ENCODE results near the gene ANTXRL. TPM values are rescaled to one million over a fixed set of nuclear protein-coding genes. Genes with fewer than 3 reads are reported as not detected.
"Not testable (repeated sequence)": the region's sequence is repeated elsewhere in the genome, so short reads cannot be mapped to it uniquely, and the experiment has no call there.

Gene ANTXRL
- total RNA-seq, 2 experiments from 2014 or later: not detected

DNA sequence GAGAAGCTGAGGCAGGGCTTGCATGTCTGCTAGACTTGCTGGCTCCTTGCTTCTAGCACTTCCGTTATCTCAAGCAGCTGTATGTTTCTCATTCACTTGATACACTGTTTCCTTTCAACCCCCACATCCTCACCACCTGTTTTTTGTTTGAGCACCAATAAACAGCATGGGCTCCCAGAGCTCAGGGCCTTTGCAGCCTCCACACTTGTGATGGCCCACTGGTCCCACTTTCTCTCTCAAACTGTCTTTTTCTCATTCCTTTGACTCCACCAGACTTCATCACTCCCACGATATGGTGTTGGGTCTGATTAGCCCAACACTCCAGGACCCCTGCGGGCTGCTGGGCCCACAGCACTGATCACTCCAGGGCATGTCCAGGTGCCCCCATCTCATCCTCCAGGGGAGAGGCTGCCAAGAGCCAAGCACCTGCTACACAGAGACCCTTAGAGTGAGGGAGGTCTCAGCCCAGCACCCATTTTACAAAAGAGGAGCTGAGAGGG, 17.2 kb upstream of the ANTXRL start:
- ChIA-PET CTCF (interaction anchor here (1.0 to 1.6 kb wide), 3 partner anchors 10 to 162 kb away, joined by 3 to 12 read pairs (median 5); no protein-coding TSS in a partner anchor), POLR2A (interaction anchor here (0.6 kb wide), 1 partner anchor 17 kb away, joined by 3 read pairs; no protein-coding TSS in a partner anchor)
- not testable (repeated sequence) for H3K4me3 Mint-ChIP-seq; H3K27ac Mint-ChIP-seq; H3K27me3 Mint-ChIP-seq; H3K9me3 Mint-ChIP-seq (ENCODE audit: low read depth); H3K36me3 Mint-ChIP-seq (ENCODE audit: low read depth)
- intact Hi-C loops (cut with DNase I, micrococcal nuclease): loop anchor here in 1 of 2 experiments (1.0 to 5.0 kb wide), 3 partner anchors 15 to 597 kb away; partner anchors contain the start of genes NCOA4 and ZFAND4
- peaks cover 25% of the 10 kb centered on the region for H3K4me1 Mint-ChIP-seq
- ATAC-seq (peak; percentile 6), DNase-seq (peak; percentile 70)

DNA sequence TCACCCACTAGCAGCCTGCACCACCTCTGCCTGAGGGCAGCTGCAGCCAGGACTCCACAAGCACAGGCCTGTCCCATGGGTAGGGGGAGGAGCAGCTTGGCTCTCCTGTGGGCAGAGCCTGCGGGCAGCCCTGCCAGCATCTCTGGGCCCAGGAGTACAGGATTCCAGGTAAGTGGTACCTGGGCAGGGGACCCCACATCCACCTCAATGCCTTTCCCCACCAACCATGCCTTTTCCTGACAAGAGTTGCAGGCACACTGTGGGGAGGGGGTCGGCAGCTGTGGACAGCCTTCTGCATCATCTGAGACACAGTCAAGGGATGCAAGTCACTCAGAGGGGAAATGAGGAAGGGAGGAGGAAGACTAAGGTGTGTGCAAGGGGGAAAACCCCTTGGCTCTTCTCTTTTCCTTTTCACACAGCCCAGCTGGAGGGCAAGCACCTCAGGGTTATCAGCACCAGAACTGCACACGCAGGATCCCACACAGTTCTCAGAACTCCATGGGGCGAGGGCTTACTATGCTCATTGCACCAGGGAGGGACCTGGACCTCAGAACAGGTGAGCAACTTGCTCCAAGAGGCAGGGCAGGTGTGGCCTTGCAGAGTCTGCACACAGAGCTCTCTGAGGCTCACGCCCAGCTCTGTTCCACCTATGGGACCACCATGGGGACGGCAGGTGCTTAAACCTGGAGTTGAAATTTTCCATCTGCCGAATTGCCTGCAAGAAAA, 16.5 kb upstream of the ANTXRL start:
- DNase-seq (peak; percentile 31), ATAC-seq (no peak)
- intact Hi-C loops (cut with DNase I, micrococcal nuclease): no loop called here
- peaks cover 2% of the 10 kb centered on the region for H3K36me3 Mint-ChIP-seq (ENCODE audit: low read depth)
- H3K4me3 Mint-ChIP-seq: no peak overlapping the region
- H3K4me1 Mint-ChIP-seq: peaks cover 22% of the 10 kb centered on the region
- CTCF ChIA-PET: interaction anchor here (0.8 to 1.6 kb wide), 3 partner anchors 11 to 41 kb away, joined by 3 to 12 read pairs (median 3); no protein-coding TSS in a partner anchor
- peak overlapping the region; percentile 32 for H3K27ac Mint-ChIP-seq
- no peaks in the 10 kb centered on the region for H3K9me3 Mint-ChIP-seq (ENCODE audit: low read depth)
- POLR2A ChIA-PET: interaction anchor here (0.6 kb wide), 1 partner anchor 16 kb away, joined by 3 read pairs; no protein-coding TSS in a partner anchor
- no peaks in the 10 kb centered on the region for H3K27me3 Mint-ChIP-seq

DNA sequence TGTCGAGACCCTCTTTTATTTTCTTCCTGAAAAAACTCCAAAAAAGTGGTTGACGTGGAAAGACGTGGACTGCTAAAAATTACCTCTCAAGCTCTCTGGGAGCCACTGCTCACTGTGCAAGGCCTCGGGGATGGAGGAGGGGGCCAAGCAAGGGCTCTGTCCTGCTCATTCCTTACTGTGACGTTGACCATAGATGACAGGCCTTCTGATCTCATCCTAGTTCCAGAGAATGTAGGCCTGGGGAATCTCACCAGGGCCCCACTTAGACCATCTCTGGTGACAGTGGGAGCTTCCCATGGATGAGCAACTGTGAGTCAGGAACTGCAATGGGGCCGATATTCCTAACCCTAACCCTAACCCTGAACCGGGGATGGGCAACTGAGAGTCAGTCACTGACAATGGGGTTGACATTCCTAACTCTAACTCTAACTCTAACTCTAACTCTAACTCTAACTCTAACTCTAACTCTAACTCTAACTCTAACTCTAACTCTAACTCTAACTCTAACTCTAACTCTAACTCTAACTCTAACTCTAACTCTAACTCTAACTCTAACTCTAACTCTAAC, 15.8 kb upstream of the ANTXRL start:
- intact Hi-C loops (cut with DNase I, micrococcal nuclease); POLR2A ChIA-PET; H3K36me3 Mint-ChIP-seq (ENCODE audit: low read depth); H3K4me3 Mint-ChIP-seq; H3K27me3 Mint-ChIP-seq; H3K9me3 Mint-ChIP-seq (ENCODE audit: low read depth); ATAC-seq: not testable (repeated sequence)
- Mint-ChIP-seq H3K27ac (peak overlapping the region; percentile 32), H3K4me1 (peaks cover 20% of the 10 kb centered on the region)
- peak; percentile 6 for DNase-seq
- CTCF ChIA-PET: interaction anchor here (0.8 kb wide), 1 partner anchor 18 kb away, joined by 3 read pairs; no protein-coding TSS in a partner anchor

DNA sequence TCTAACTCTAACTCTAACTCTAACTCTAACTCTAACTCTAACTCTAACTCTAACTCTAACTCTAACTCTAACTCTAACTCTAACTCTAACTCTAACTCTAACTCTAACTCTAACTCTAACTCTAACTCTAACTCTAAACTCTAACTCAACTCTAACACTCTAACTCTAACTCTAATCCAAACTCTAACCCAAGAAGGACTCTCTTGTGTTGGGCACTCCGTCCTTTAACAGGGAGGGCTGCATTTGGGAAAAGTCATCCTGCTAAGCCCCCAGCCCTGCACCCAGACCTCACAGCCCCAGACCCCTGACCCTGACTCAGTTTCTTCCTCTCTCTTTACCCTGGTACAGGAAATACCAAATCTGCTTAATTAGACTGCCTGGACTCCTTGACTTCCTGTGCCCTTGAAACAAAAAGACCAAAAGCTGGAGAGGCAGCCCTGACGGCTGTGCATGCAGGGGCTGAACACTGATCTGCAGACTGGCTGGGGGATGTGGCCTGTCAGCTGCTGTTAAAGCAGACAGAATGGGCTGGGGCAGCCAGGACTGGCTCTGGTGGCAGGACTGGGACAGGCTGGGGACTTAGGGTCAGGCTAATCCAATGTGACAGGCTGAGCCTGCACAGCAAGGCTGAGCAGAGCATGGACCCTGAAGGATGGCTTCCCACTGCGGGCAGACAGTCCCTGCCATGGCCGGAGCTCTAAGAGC, 14.8 kb upstream of the ANTXRL start:
- intact Hi-C loops (cut with DNase I, micrococcal nuclease); H3K9me3 Mint-ChIP-seq (ENCODE audit: low read depth); H3K4me3 Mint-ChIP-seq; H3K36me3 Mint-ChIP-seq (ENCODE audit: low read depth); POLR2A ChIA-PET; H3K27me3 Mint-ChIP-seq; ATAC-seq: not testable (repeated sequence)
- H3K4me1 Mint-ChIP-seq: peaks cover 20% of the 10 kb centered on the region
- H3K27ac Mint-ChIP-seq: peak overlapping the region; percentile 77
- DNase-seq: peak; percentile 38
- CTCF ChIA-PET: interaction anchor here (0.6 kb wide), 1 partner anchor 1108 kb away, joined by 3 read pairs; no protein-coding TSS in a partner anchor

DNA sequence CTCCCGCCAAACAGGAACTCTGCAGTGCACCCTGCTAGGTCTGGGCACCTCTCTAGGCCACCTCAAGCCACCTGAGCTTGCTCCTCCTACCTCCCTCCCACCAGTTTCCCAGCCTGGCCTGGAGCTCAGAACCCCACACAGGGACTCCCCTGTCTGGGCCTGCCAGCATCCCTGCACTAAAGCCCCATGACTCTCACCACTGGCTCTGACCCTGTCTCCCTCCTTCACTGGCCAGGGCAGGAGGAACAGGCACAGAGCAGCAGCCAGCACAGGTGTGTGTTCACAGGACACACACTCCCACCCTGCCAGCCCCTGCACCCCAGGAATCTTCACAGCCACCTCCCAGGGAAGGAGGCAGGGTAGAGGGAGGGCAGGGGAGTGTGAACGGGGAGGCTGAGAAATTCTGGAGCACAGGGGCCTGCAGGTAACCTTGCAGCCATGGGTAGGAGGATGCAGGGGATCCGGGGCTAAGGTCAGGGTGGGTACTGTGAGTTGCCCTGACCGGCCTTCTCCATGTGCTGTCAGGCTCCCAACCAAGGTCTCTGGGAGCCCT, 13.9 kb upstream of the ANTXRL start:
- no peak for DNase-seq
- intact Hi-C loops (cut with DNase I, micrococcal nuclease): no loop called here
- H3K36me3 Mint-ChIP-seq (ENCODE audit: low read depth): peaks cover 2% of the 10 kb centered on the region
- no peaks in the 10 kb centered on the region for H3K27me3 Mint-ChIP-seq
- H3K9me3 Mint-ChIP-seq (ENCODE audit: low read depth): no peaks in the 10 kb centered on the region
- H3K27ac Mint-ChIP-seq: peak overlapping the region; percentile 77
- H3K4me1 Mint-ChIP-seq: peaks cover 20% of the 10 kb centered on the region
- ATAC-seq: no peak
- H3K4me3 Mint-ChIP-seq: no peak overlapping the region
- ChIA-PET CTCF (no interaction called here), POLR2A (no interaction called here)

DNA sequence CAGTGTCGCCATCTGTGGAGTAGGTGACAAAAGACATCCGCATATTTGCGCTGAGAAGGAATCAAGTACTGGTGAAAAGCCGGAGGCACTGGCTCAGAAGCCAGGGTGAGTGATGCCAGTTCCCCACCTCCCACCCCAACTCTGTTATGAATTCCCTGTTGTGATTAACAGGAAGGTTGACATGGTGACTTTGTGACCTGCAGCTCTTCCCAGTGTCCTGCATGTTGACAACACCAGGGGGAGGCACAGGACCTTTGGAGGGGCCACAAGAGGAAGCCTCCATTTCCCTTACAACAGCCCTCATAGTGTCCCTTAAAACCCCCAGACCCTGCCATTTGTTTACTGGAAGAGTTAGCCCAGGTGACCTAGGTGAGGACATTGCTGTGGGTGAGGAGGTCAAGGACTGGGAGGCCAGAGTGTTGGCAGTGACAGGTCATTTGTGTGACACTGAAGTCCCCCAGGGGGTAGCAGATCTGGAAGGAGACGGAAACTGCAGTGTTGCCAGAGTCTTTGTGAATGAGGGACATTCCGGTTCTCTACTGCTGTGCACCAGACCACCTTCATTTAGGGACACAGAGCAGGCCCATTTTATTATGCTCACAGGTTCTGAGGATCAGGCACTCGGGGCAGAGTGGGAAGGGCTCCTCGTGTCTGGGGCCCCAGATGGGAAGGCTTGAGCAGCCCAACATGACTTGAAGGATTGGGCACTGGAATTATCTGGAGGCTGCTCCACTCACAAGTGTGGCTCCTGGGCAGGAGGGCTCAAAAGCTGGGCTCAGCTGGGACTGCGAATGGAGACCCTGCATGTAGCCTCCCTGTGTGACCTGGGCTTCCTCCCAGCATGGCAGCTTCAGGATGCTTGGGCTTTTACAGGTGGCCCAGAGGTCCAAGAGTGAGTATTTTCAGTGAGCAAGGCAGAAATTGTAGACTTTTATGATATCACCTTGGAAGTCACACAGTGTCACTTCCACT, 13.0 kb upstream of the ANTXRL start:
- peak overlapping the region; percentile 28 for H3K27ac Mint-ChIP-seq
- ATAC-seq (no peak), DNase-seq (peak; percentile 38)
- no peak overlapping the region for H3K4me3 Mint-ChIP-seq
- POLR2A ChIA-PET: no interaction called here
- H3K9me3 Mint-ChIP-seq (ENCODE audit: low read depth): no peaks in the 10 kb centered on the region
- intact Hi-C loops (cut with DNase I, micrococcal nuclease): loop anchor here in 1 of 2 experiments (1.0 kb wide), 1 partner anchor 174 kb away; no protein-coding TSS in a partner anchor
- H3K4me1 Mint-ChIP-seq: peaks cover 20% of the 10 kb centered on the region
- H3K36me3 Mint-ChIP-seq (ENCODE audit: low read depth): peaks cover 2% of the 10 kb centered on the region
- CTCF ChIA-PET: no interaction called here
- H3K27me3 Mint-ChIP-seq: no peaks in the 10 kb centered on the region

DNA sequence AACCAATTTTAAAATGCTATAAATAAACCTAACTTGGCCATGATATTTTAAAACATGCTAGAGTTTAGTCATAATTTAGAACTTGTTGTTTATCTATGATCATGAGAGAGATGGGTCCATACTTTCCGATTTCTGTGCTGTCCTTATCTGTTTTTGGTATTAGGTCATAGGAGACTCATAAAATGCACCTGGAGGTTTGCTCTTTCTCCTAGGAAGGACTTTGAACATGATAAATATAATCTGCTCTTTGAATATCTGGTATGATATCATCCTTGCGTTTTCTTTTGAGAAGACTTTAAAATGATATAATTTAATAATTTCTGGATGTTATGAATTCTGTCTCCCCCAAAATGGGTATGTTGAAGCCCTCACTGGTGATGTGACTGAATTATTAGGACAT, 9.0 kb upstream of the ANTXRL start:
- Mint-ChIP-seq H3K36me3 (ENCODE audit: low read depth) (no peaks in the 10 kb centered on the region), H3K9me3 (ENCODE audit: low read depth) (no peaks in the 10 kb centered on the region), H3K27me3 (peaks cover 6% of the 10 kb centered on the region), H3K27ac (no peak overlapping the region), H3K4me1 (peaks cover 14% of the 10 kb centered on the region), H3K4me3 (no peak overlapping the region)
- POLR2A ChIA-PET: no interaction called here
- ATAC-seq (no peak), DNase-seq (no peak)
- intact Hi-C loops (cut with DNase I, micrococcal nuclease): no loop called here
- CTCF ChIA-PET: no interaction called here

DNA sequence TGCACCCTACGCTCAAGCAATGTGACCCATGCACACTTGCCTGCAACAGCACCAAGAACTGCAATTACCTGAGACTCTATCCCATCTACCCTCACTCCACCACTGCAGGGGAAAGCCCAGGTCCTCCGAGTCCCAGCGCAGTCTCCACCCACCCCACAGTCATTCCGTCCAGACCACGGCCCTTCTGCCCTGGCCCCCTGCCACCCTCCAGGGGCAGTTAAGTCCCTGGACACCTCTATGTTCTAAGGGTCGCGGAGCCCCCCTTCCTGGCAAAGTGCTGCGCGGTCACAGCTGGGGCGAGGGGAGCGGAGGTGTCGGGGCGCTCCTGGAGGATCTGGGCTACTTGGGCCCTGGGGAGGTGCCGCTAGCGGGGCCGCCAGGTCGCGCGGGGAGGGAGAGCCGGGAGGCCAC, 4.4 kb upstream of the ANTXRL start:
- Mint-ChIP-seq H3K4me3 (peak overlapping the region; percentile 63), H3K4me1 (peaks cover 16% of the 10 kb centered on the region), H3K27ac (peak overlapping the region; percentile 16), H3K27me3 (peaks cover 11% of the 10 kb centered on the region)
- H3K9me3 Mint-ChIP-seq (ENCODE audit: low read depth); H3K36me3 Mint-ChIP-seq (ENCODE audit: low read depth); POLR2A ChIA-PET: not testable (repeated sequence)
- peak; percentile 36 for DNase-seq
- intact Hi-C loops (cut with DNase I, micrococcal nuclease): loop anchor here (1.0 to 5.0 kb wide), 3 partner anchors 176 to 1098 kb away; no protein-coding TSS in a partner anchor
- CTCF ChIA-PET: interaction anchor here (1.6 kb wide), 1 partner anchor 176 kb away, joined by 7 read pairs; no protein-coding TSS in a partner anchor
- ATAC-seq: peak; percentile 13

DNA sequence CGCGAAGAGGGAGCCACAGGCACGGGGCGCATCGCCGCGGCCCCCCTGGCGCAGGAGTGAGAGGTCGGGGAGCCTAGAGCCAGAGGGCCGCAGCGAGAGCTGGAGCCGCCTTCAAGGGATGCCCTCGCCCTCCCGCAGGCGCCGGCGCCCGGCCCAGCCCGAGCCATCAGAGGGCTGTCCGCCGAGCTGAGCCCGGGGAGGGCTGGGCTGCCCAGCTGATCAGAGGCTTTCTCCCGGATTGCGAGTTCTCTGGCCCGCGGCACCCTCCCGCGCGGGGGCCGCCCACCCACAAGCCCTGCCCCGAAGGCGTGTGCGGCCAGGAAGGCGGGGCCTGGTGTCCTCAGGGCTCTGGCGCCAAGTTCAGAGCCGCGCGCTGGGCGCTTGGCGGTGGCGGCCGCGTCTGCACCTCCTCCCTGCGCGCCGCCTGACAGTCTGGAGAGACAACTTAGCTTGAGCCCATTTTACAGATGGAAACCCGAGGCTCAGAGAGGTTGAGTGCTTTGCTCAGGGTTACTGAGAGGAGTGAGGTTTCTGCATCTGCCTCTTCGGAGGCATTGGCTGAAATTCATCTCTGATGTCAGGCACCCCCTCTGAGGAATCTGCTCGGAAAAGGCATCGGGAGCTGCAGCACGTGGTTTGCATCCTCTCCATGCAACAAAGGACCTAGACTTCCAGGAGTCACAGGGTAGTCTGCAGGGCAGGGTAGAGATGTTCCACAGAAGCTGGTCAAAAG, 3.8 kb upstream of the ANTXRL start:
- CTCF ChIA-PET: interaction anchor here (1.6 kb wide), 2 partner anchors 176 to 1097 kb away, joined by 4 to 7 read pairs; no protein-coding TSS in a partner anchor
- Mint-ChIP-seq H3K36me3 (ENCODE audit: low read depth) (no peaks in the 10 kb centered on the region), H3K9me3 (ENCODE audit: low read depth) (no peaks in the 10 kb centered on the region)

More for the DNA sequence above, 3.8 kb upstream of the ANTXRL start:
- DNase-seq (peak; percentile 78), ATAC-seq (peak; percentile 81)
- intact Hi-C loops (cut with DNase I, micrococcal nuclease): loop anchor here (1.0 to 5.0 kb wide), 3 partner anchors 177 to 1098 kb away; no protein-coding TSS in a partner anchor
- peaks cover 16% of the 10 kb centered on the region for H3K4me1 Mint-ChIP-seq
- H3K27me3 Mint-ChIP-seq: peaks cover 11% of the 10 kb centered on the region
- H3K27ac Mint-ChIP-seq: no peak overlapping the region
- peak overlapping the region; percentile 82 for H3K4me3 Mint-ChIP-seq
- POLR2A ChIA-PET: interaction anchor here (1.0 kb wide), 1 partner anchor 176 kb away, joined by 3 read pairs; no protein-coding TSS in a partner anchor

Measured in activated CD4-positive, alpha-beta T cell treated with anti-CD3 and anti-CD28 coated beads for 36 hours (primary cell).